HL-60/S4 (cell line): ENCODE measurements around the gene SRL.
"Not testable (repeated sequence)": the region's sequence is repeated elsewhere in the genome, so short reads cannot be mapped to it uniquely, and the experiment has no call there.

ENCODE experiments used
- in situ Hi-C: fragments of 300-500 bp; cut with MboI; formaldehyde crosslinking; loops from 2 replicates; pipeline ENCODE4 v1.14.3; 2022; ENCODE audit warnings: low sequenced_read_pairs

SRL gene

DNA sequence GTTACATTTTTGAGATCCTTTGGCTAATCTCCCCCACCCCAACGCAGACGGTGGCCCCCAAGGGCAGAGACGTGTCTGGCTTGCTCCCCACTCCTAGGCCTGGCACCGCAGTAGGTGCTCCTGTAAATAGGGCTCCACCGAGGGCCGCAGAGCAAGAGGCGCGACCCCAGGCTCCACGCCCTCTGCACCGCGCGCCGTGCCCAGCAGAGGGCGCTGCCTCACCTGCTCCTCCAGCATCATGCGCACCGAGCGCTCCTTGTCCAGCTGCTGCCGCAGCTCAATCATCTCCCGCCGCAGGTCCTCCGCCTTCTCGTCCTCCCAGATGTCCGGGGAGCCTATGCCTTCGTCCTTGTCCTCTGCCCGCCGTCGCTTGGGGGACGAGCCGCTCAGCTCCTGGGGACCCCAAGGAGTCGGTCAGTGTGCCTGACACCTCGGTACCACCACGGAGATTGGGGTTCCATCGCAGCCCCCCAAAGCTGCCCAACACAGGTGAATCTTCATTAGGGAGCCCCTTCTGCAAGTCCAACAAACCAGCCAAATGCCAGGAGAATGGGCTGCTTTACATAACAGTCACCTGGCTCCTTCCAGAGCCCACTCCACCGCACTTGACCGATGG, 19.8 kb upstream of the SRL start:
- in situ Hi-C loops, result no loop called here

- in situ Hi-C loops, result no loop called here
Measured at GRCh38 chr16:4260360-4260759, 18.5 kb upstream of the SRL start.

DNA sequence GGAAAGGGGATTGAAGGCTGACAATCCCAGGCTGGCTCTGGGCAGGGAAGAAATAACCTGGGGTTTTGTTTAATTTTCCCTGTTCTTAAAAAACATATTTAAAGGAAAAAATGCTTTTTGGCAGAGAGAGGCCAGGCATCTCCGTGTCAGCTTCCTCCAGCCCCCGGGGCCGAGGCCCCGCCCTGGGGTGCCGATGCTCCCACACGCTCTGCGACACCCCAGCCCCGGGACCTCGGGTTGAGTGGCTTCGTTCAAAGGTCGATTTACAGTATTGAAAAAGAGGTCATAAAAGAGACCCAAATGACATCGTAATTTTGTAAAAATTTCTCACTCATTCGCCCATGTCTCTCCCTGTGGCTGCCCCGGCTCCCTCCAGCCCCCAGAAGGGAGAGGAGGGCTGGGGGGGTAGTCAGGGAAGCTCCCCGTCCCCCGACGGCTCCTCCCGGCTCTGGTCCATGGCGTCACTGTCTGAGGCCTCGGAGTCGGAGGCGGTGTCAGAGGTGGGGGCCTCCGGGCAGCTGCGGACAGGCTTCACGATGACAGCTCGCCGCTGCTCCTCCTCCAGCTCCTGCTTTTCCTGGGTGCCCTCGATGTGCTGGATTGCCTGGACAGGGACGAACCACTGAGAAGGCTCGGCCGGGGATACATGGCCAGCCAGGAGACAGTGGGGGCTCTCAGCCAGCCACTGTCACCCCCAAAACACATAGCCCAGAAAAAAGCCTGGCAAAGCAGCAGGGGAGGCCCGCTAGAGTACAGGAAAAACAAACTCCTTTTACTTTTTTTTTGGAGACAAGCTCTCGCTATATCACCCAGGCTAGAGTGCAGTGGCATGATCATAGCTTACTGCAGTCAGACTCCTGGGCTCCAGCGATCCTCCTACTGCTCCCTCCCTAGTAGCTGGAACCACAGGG, 16.0 kb upstream of the SRL start:
- in situ Hi-C loops, result no loop called here

- in situ Hi-C loops, result no loop called here
Measured at GRCh38 chr16:4253394-4254150, 11.7 kb upstream of the SRL start.

DNA sequence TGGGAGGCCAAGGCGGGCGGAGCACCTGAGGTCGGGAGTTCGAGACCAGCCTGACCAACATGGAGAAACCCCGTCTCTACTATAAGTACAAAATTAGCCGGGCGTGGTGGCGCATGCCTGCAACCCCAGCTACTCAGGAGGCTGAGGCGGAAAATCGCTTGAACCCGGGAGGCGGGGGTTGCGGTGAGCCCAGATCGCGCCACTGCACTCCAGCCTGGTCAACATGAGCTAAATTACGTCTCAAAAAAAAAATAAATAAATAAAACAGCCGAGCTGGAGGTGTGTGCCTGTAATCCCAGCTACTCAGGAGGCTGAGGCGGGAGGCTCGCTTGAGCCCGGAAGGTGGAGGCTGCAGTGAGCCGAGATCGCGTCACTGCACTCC, 11.1 kb upstream of the SRL start:
- in situ Hi-C loops, result not testable (repeated sequence)

DNA sequence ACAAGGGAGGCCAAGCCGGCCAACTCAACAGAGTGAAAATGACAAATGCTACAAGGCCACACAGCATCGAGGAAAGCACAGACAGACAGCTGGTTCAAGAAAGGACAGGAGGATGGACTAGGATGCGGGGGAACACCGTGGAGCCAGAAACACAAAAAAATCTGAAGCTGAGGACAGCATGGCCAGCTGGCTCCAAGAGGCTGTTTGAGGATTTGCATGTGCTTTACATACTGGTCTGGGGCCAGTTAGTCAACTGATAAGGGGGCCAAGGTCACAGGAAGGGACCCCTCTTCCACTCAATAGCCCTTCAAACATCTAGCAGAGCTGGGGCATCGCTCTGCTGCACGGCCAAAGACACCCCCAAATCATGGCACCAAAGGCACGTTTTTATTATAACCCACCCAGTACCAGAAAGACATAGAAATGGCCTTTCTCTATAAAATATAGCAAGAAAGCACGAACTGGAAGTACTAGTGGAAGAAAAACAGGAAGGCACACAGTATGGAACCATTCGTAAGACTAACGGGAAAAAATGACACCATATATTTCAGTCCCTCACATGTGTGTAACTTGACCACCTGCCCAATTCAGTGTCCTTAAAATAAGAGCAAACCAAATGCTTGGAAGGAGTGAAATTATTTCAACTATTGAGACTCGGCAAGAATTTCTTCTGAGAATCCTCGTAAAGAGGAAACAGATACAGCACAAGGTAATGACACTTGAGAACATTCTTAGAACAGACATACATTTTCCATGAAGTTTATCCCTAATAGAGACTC, 7.8 kb upstream of the SRL start:
- in situ Hi-C loops, result no loop called here

GRCh38 chr16:4247460-4247784, 5.5 kb upstream of the SRL start:
- in situ Hi-C loops, result no loop called here

GRCh38 chr16:4246777-4247459, 5.0 kb upstream of the SRL start:
- in situ Hi-C loops, result no loop called here

GRCh38 chr16:4245077-4245791, 3.4 kb upstream of the SRL start:
- in situ Hi-C loops, result no loop called here

DNA sequence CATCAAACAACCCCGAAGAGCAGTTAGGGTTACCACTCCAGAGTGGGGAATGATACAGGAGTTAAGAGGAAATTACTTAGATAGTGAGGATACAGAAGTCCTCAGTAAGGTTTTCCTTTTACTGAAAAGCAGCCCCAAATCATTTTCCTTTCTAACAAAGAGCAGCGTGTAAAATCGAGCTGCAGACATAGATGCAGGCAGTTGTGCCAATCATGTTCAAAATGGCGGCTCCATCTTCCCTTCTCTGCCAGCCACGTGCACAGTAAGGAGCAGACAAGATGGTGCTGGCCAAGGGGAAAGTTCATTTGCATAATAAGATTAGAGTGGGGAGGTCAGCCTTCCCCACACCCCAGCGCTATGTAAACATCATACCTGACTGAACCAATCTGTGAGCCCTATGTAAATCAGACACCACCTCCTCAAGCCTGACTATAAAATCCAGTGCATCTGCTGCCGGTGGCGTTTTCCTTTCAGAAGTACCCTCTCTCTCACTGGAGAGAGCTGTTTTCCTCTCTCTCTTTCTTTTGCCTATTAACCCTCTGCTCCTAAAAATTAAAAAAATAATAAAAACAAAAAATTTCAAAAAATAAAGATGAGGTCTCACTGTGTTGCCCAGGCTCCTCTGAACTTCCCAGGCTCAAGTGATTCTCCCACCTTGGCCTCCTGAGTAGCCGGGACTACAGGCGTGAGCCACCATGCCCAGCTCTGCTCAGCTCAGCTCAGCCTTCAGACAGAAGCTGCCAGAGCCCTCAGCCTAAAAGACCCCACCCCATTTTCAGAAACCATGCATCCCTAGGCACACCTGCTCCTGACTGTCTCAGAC, 2.6 kb upstream of the SRL start:
- in situ Hi-C loops, result no loop called here

DNA sequence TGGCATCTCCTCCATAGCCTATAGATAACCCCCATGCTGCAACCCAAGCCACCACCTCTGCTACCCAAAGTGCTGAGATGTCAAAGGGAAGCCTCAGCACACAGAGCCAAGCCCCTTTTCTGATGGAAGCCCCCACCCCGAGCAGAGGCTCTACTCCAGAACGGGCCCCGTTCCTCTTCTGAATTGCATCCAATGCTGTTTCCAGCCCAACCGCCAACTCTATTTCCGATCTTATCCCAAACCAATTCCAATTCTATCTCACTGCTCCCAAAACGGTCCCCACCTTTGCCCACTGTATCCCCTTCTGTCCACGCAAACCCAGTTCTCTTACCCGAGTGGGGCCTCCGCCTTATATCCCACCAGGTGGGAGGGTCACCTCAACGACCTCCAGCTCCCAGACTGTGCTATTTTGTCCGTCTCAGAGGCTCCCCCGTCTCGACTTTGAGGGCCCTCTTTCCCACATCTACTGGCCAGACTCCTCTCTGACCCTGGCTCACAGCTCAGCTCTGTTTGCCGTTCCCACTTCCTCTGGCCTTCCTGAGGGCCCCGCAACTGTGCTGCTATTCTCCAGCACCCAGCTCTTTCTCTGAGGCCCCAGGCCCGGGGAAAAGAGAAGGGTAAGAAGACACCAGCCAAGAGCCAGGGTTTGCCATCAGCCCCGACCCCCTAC, 487 bp downstream of the SRL start:
- in situ Hi-C loops, result no loop called here

GRCh38 chr16:4240624-4241023, 1.3 kb downstream of the SRL start:
- in situ Hi-C loops, result no loop called here

GRCh38 chr16:4239682-4240175, 2.2 kb downstream of the SRL start:
- in situ Hi-C loops, result no loop called here

GRCh38 chr16:4239020-4239419, 2.9 kb downstream of the SRL start:
- in situ Hi-C loops, result no loop called here

- in situ Hi-C loops, result no loop called here
Measured at GRCh38 chr16:4233431-4233830, 8.4 kb downstream of the SRL start.

- in situ Hi-C loops, result no loop called here
Measured at GRCh38 chr16:4232541-4233386, 9.1 kb downstream of the SRL start.

DNA sequence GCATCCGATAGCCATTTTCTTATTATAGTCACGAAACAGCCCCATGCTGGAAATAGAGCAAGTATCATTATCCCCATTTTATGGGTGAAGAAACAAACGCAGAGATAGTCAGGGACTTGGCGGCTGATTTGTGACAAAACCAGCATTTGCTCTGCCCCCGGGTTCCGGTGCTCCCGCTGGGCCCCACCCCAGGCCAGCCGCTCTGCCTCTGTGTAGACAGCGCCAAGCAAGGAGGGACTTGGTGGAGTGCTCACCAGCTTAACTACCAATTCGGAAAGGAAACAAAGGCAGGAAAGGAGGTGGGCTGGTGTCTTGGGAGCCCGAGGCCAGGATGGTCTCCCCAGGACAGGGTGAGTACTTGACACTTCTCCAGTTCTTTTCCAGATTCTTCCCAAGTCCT, 10.0 kb downstream of the SRL start:
- in situ Hi-C loops, result no loop called here
